Thyroid gland (tissue), 4 donors: Measurements from ENCODE around the gene ZFC3H1.

Source experiments
- POLR2A ChIP-seq, 2 donors: fragments of 450-650 bp; IDR thresholded peaks; one replicate each; pipeline ENCODE4 v1.6.1; 2017; ENCODE audit warnings: antibody characterized with exemption in 2 of 2, mild to moderate bottlenecking in 2 of 2, moderate library complexity in 1 of 2
- TF ChIP-seq, protein P1 (sequence below), 6 experiments: fragments of 200-600 bp in 3 of 6; fragments of 450-650 bp in 3 of 6; sonication (generic) in 3 of 6; IDR thresholded peaks; one replicate each; pipeline ENCODE4 v1.5.1; 2016 to 2019; ENCODE audit warnings: antibody characterized with exemption in 6 of 6, mild to moderate bottlenecking in 2 of 6, inconsistent platforms in 1 of 6, moderate library complexity in 1 of 6

DNA sequence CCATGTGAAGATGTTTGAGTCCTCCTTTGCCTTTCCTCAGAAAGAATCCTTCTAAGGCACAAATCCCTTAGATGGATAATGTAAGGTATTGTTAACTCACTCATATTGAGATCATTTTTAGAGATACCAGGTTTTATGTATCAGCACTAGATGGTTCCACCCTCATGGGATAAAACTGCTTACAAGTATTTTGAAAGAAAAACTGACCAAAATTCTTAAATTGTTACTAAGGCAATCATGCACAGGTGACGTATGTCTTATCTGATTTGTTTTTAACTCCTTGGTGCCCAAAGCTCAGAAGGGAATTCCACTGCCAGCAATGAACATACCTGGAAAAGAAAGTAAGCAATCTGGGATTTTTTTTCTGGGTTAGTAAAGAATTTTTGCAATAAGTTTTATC is 78.4 kb downstream of the ZFC3H1 start:
- TF ChIP-seq, protein P1, sequence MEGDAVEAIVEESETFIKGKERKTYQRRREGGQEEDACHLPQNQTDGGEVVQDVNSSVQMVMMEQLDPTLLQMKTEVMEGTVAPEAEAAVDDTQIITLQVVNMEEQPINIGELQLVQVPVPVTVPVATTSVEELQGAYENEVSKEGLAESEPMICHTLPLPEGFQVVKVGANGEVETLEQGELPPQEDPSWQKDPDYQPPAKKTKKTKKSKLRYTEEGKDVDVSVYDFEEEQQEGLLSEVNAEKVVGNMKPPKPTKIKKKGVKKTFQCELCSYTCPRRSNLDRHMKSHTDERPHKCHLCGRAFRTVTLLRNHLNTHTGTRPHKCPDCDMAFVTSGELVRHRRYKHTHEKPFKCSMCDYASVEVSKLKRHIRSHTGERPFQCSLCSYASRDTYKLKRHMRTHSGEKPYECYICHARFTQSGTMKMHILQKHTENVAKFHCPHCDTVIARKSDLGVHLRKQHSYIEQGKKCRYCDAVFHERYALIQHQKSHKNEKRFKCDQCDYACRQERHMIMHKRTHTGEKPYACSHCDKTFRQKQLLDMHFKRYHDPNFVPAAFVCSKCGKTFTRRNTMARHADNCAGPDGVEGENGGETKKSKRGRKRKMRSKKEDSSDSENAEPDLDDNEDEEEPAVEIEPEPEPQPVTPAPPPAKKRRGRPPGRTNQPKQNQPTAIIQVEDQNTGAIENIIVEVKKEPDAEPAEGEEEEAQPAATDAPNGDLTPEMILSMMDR (IDR thresholded peaks at IDR 0.05) = no peak
- TF ChIP-seq POLR2A (IDR thresholded peaks at IDR 0.05) = no peak
